HPDE6-E6E7 (cell line): ENCODE results near the gene FILIP1L.
"Not testable (repeated sequence)": the region's sequence is repeated elsewhere in the genome, so short reads cannot be mapped to it uniquely, and the experiment has no call there.

Source experiments
- DNase-seq: peaks from one replicate; pipeline ENCODE4 v3.0.0; 2011; ENCODE audit warnings: missing footprints; ENCODE audit errors: extremely low spot score

Gene FILIP1L

DNA sequence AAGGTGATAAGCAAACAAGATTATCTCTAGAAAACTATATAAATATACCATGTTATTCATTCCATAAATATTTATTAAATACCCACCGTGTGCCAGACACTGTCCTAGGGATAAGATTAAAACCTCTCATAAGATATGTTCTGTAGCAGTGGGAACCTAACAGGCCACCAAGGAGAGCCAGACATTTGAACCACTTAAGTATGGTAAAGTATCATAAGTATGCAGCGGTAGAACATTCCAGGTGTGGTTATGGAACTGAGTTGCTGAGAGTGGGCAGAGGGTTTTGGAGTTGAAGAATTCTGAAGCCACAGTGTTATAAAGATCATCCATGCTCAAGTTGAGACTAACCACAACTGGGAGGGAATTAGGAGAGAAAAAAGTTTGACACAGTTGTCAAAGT, 14.7 kb downstream of the FILIP1L start:
- DNase-seq: no peak

DNA sequence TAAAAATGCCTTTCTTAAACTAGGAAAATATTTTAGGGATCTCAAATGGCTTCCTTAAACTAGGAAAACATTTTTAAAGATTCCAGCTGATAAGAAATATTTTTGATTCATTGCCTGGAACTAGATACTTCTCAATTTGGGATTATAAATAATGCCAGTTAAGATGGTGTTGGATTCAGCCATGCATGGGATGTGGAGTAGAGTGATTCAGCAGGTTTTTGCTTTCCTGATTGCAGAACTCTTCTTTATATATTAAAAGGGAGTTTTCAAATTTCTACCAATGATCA, 15.6 kb downstream of the FILIP1L start:
- no peak for DNase-seq

GRCh38 chr3:100097919-100098783, 16.1 kb downstream of the FILIP1L start:
- no peak for DNase-seq

DNA sequence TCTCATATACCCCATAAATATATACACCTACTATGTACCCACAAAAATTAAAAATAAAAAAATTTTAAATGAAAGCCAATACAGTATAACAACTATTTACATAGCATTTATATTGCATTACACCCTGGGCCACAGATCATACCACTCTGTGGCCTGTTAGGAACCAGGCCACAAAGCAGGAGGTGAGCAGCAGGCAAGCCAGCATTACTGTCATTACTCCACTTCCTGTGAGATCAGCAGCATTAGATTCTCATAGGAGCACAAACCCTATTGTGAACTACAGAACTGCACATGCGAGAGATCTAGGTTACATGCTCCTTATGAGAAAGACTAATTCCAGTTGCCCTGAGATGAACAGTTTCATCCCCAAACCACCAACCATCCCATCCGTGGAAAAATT, 17.4 kb downstream of the FILIP1L start:
- DNase-seq: no peak

GRCh38 chr3:100096286-100096685, 18.0 kb downstream of the FILIP1L start:
- DNase-seq: not testable (repeated sequence)

- no peak for DNase-seq
These were observed 20.5 kb downstream of the FILIP1L start for GRCh38 chr3:100093831-100094230.

DNA sequence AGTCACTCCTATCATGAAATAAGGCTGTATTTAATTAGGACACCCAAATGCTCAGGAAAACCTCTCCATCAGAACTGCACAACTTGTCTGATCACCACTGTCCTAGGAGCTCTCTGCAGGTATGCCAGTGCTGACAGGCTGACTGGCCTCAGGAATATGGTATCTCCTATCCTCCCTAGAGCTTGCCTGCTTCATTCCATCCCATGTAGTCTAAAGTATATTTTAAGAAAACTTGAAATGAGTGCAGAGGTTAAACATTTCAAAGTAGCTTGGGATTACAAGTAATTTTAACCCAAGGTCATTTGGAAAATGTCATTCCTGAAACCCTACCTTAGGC, 23.7 kb downstream of the FILIP1L start:
- no peak for DNase-seq

- no peak for DNase-seq
These were observed 24.3 kb downstream of the FILIP1L start for GRCh38 chr3:100089812-100090668.

DNA sequence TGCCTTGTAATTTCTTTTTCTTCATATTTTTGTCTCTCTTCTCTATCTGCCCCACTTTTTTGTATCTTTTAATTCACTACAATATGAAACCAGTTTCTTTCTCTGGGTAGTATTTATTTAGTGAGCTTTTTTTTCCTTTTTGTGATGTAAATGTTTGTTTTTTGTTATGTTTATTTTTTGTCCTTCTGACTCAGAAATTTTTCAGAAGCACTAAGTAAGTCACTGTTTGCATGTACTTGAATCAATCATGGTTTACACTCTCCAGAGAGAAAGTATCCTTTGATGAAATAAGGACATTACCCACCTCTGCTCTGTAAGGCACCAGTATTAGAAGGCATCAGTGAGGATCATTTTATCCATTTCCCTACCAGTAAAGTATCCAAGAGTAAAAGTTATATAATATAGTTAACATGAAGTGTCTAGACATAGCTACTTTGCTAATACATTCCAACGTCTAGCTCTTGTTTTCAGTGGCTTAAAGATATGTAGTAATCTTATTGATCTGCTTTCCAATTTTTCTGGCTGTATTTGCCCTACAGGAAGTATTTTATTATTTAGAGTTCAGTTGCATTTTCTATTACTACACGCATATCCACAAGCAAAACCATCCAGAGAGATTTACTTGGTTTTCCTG, 25.4 kb downstream of the FILIP1L start:
- DNase-seq: no peak

DNA sequence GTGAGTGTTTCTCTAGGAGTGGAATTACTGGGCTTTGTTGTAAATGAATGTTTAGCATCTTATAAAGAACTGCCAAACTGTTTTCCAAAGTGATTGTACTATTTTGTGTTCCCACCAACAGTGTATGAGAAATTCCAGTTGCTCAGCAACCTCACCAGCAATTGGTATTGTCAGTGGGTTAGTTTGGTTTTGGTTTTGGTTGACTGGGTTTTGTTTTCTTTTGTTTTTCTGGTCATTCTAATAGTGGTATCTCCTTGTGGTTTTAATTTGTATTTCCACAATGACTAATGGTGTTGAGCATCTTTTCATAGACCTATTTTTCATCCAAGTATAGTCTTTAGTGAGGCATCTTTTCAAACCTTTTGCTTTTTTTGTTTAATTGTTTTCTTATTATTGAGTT, 27.1 kb downstream of the FILIP1L start:
- DNase-seq: no peak

- DNase-seq: no peak
These were observed 27.9 kb downstream of the FILIP1L start for GRCh38 chr3:100086401-100086800.

- no peak for DNase-seq
These were observed 30.0 kb downstream of the FILIP1L start for GRCh38 chr3:100084100-100084806.

GRCh38 chr3:100083209-100083608, 31.1 kb downstream of the FILIP1L start:
- DNase-seq: no peak

GRCh38 chr3:100082714-100083113, 31.6 kb downstream of the FILIP1L start:
- DNase-seq: no peak

- DNase-seq: no peak
These were observed 32.2 kb downstream of the FILIP1L start for GRCh38 chr3:100081986-100082692.

- DNase-seq: no peak
These were observed 33.0 kb downstream of the FILIP1L start for GRCh38 chr3:100081311-100081710.

- no peak for DNase-seq
These were observed 33.7 kb downstream of the FILIP1L start for GRCh38 chr3:100080573-100080972.

DNA sequence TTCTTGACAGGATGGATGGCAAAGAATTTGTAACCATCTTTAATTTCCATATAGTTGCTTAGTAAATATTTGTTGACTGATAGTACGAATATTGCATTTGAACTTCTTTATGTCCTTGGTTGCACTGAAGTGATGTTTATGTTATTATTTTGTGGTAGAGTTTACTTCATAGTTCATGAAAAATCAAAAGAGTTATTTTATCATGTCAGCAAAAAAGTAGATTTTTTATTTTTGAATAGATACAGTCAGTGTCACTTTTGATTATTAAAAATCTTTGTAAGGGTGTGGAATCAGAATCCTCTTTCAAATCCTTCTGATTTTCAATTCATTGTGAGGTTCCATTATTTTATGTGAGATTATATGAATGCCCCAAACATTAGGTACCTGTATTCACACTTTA, 35.0 kb downstream of the FILIP1L start:
- DNase-seq: no peak

DNA sequence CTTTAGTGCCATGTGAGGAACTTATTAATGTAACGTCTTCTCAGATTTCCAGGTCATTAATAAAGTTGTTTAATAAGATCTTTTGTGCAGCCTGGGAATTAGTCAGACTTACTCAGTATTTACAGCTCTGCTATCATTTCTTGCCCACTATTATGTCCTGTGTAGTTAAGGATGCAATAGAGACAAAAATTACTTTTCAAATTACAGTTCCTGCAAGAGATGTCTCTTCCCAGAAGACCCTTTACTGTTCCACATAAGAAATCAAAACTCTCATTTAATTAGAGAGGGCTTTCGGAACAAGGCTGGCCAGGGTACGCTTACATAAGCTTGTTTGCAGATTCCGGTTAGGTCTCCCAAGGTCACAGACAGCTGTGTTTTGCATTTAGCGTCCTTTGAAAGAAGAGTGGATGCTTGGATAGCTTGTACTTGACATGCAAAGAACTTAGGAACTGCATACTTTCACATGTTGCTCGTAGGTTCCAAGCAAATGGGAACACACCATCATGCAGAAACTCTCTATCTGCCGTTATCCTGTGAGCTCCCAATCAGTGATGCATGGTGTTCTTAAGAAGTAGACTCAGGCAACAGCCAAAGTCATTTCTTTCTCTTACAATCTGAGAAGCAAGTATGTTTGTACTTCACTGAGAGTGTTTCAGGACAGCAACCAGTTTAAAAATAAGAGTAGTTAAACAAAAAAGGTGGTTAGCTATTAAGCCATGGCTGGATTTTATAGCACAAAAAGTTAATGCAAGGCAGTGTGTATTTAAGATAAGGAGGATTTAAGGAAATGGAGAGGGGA, 37.4 kb downstream of the FILIP1L start:
- no peak for DNase-seq

DNA sequence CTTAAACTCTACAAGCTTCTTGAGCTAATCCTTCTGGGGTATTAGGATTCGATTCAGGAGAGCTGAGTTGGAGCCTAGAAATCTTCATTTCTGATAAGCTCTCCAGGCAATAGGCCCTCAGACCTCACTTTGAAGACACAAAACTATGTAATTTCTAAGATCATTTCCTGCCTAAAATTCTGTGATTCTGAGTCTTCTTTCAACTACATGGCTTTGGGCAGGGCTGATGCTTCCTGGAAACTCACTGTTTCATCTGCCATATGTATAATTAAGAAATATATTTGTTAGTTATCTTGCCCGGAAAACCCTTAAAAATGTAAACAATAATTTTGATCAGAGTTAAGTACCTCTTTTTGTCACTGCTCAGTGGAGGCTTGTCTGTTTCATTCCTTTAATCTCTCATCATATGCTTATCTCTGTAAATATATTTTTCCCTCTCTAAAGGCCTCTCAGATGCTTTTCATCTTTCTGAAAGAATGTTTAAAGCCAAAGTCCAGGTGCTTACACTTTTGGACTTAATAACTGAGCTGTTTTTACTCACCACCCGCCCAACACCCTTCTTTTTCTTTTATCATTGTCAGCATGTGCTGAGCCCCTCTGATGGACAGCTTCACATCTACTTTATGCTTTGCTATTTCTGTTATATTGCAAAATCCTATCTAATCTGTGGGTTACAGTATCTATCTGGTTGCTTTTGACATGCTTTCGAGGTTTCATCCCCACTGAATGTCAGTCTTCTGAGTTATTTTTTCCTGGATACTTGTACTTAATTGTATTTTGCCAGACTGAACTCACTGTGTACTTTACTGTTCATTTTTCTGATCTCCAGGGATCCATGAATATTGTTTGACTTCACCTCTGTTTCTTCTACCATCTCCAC, 38.2 kb downstream of the FILIP1L start:
- DNase-seq: no peak
